ENCODE data around the gene TXNDC5.

Gene TXNDC5

GRCh38 chr6:7910654-7911344 is at the start of gene TXNDC5:
TSS of gene TXNDC5 (minus strand) at chr6:7910788. CDS start at chr6:7910776, 12 bp downstream.
- in situ Hi-C loops (cut with MboI; ENCODE audit: low sequenced_read_pairs), result no loop called here

- in situ Hi-C loops (cut with MboI; ENCODE audit: low sequenced_read_pairs), result no loop called here
Measured at GRCh38 chr6:7960141-7960540, 49.6 kb upstream of the TXNDC5 start.

GRCh38 chr6:7959453-7959852 is 48.9 kb upstream of the TXNDC5 start:
- in situ Hi-C loops (cut with MboI; ENCODE audit: low sequenced_read_pairs), result no loop called here

- in situ Hi-C loops (cut with MboI; ENCODE audit: low sequenced_read_pairs), result no loop called here
Measured at GRCh38 chr6:7958464-7958863, 47.9 kb upstream of the TXNDC5 start.

- in situ Hi-C loops (cut with MboI; ENCODE audit: low sequenced_read_pairs), result no loop called here
Measured at GRCh38 chr6:7956257-7956656, 45.7 kb upstream of the TXNDC5 start.

- in situ Hi-C loops (cut with MboI; ENCODE audit: low sequenced_read_pairs), result no loop called here
Measured at GRCh38 chr6:7954477-7955200, 44.1 kb upstream of the TXNDC5 start.

GRCh38 chr6:7953753-7954152 is 43.2 kb upstream of the TXNDC5 start:
- in situ Hi-C loops (cut with MboI; ENCODE audit: low sequenced_read_pairs), result no loop called here

GRCh38 chr6:7939864-7940228 is 29.3 kb upstream of the TXNDC5 start:
- in situ Hi-C loops (cut with MboI; ENCODE audit: low sequenced_read_pairs), result no loop called here

GRCh38 chr6:7939184-7939863 is 28.7 kb upstream of the TXNDC5 start:
- in situ Hi-C loops (cut with MboI; ENCODE audit: low sequenced_read_pairs), result no loop called here

- in situ Hi-C loops (cut with MboI; ENCODE audit: low sequenced_read_pairs), result no loop called here
Measured at GRCh38 chr6:7938562-7939183, 28.1 kb upstream of the TXNDC5 start.

GRCh38 chr6:7933794-7934193 is 23.2 kb upstream of the TXNDC5 start:
- in situ Hi-C loops (cut with MboI; ENCODE audit: low sequenced_read_pairs), result no loop called here

GRCh38 chr6:7932625-7933024 is 22.0 kb upstream of the TXNDC5 start:
- in situ Hi-C loops (cut with MboI; ENCODE audit: low sequenced_read_pairs), result no loop called here

GRCh38 chr6:7924867-7925266 is 14.3 kb upstream of the TXNDC5 start:
- in situ Hi-C loops (cut with MboI; ENCODE audit: low sequenced_read_pairs), result no loop called here

- in situ Hi-C loops (cut with MboI; ENCODE audit: low sequenced_read_pairs), result no loop called here
Measured at GRCh38 chr6:7922596-7922995, 12.0 kb upstream of the TXNDC5 start.

GRCh38 chr6:7921632-7922092 is 11.1 kb upstream of the TXNDC5 start:
- in situ Hi-C loops (cut with MboI; ENCODE audit: low sequenced_read_pairs), result no loop called here

GRCh38 chr6:7921046-7921445 is 10.5 kb upstream of the TXNDC5 start:
- in situ Hi-C loops (cut with MboI; ENCODE audit: low sequenced_read_pairs), result no loop called here

GRCh38 chr6:7920425-7920824 is 9.8 kb upstream of the TXNDC5 start:
- in situ Hi-C loops (cut with MboI; ENCODE audit: low sequenced_read_pairs), result no loop called here

GRCh38 chr6:7919871-7920270 is 9.3 kb upstream of the TXNDC5 start:
- in situ Hi-C loops (cut with MboI; ENCODE audit: low sequenced_read_pairs), result no loop called here

GRCh38 chr6:7918403-7918802 is 7.8 kb upstream of the TXNDC5 start:
- in situ Hi-C loops (cut with MboI; ENCODE audit: low sequenced_read_pairs), result no loop called here

GRCh38 chr6:7917729-7918128 is 7.1 kb upstream of the TXNDC5 start:
- in situ Hi-C loops (cut with MboI; ENCODE audit: low sequenced_read_pairs), result no loop called here

- in situ Hi-C loops (cut with MboI; ENCODE audit: low sequenced_read_pairs), result no loop called here
Measured at GRCh38 chr6:7916959-7917358, 6.4 kb upstream of the TXNDC5 start.
